ENCODE measurements around the gene TRIM43B. TPM values are rescaled to one million over a fixed set of nuclear protein-coding genes. Genes with fewer than 3 reads are reported as not detected.
A peak's percentile ranks its signal among the peaks of the same experiment; 100 is the strongest.
"Not testable (repeated sequence)": the region's sequence is repeated elsewhere in the genome, so short reads cannot be mapped to it uniquely, and the experiment has no call there.

Gene TRIM43B
- total RNA-seq, 1 donor from 2014 or later = not detected

DNA sequence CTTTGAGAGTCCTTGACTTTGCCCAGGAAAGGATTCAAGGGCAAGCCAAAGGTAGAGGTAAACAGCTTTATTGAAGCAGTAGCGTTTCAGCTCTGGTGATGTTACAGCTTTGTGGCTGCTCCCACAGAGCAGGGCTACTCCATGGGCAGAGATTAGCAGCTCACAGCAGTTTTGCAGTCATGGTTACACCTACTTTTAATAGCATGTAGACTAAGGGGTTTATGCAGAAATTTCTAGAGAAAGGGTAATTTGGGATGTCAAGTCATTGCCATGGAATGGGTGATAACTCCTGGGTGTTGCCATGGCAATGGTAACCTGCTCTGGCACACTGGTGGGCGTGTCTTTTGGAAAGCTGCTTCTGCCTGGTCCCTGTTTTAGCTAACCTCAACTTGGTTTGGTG, 18.0 kb downstream of the TRIM43B start:
- intact Hi-C loops (cut with DNase I); DNase-seq; ATAC-seq; H3K4me1 ChIP-seq; H3K27ac ChIP-seq; H3K36me3 ChIP-seq; H3K27me3 ChIP-seq (ENCODE audit: low read depth); H3K9me3 ChIP-seq; H3K4me3 ChIP-seq: not testable (repeated sequence)

- DNase-seq; H3K27ac ChIP-seq; H3K4me3 ChIP-seq; H3K4me1 ChIP-seq; H3K9me3 ChIP-seq; intact Hi-C loops (cut with DNase I); H3K36me3 ChIP-seq; H3K27me3 ChIP-seq (ENCODE audit: low read depth); ATAC-seq: not testable (repeated sequence)
Observed at GRCh38 chr2:95463292-95463691, 21.3 kb downstream of the TRIM43B start.

DNA sequence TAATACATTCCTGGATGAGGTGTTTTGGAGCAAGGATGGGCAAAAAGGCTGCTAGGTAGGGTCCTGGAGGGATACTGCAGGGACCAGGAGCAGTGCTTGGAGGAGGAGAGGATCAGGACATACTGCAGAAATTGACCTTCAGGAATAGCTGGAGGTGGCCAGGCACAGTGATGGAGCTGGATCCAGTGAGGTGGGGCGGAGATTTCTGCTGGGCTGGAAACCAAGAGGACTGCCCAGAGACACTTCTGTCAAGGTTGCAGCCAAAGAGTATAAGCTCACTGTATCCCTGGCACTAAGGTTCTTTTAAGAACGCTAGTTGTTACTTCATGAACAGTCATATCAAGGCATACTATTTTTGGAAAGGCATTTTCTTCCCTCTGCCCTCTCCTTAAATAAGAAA, 39.2 kb downstream of the TRIM43B start:
- H3K9me3 ChIP-seq; H3K4me3 ChIP-seq; H3K36me3 ChIP-seq; intact Hi-C loops (cut with DNase I); ATAC-seq; H3K27ac ChIP-seq; DNase-seq; H3K27me3 ChIP-seq (ENCODE audit: low read depth); H3K4me1 ChIP-seq: not testable (repeated sequence)

GRCh38 chr2:95442474-95443099, 42.0 kb downstream of the TRIM43B start:
- H3K36me3 ChIP-seq; H3K27ac ChIP-seq; H3K9me3 ChIP-seq; intact Hi-C loops (cut with DNase I); H3K4me1 ChIP-seq; DNase-seq; H3K4me3 ChIP-seq; H3K27me3 ChIP-seq (ENCODE audit: low read depth): not testable (repeated sequence)
- peak in 1 of 2 donors; percentile 57 for ATAC-seq

DNA sequence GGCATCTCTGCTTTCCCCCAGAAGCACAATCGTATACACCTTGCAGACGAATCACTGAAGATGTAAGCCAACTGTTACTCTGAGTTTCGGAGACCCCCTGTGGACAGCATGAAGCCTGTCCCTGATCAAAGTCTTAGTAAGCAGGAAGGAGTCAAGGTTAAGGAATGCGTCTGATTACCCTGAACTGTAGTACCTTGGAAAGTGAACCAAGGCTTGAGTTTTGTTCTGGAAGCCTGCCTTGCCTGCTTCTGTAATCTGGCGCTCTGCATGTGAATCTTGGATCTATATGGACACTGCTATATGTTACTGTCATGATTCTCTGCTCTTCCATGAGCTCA, 48.7 kb downstream of the TRIM43B start:
- H3K4me1 ChIP-seq; H3K36me3 ChIP-seq; intact Hi-C loops (cut with DNase I); H3K4me3 ChIP-seq; H3K9me3 ChIP-seq; DNase-seq; H3K27me3 ChIP-seq (ENCODE audit: low read depth); H3K27ac ChIP-seq: not testable (repeated sequence)
- ATAC-seq = peak; percentile 38 to 60

DNA sequence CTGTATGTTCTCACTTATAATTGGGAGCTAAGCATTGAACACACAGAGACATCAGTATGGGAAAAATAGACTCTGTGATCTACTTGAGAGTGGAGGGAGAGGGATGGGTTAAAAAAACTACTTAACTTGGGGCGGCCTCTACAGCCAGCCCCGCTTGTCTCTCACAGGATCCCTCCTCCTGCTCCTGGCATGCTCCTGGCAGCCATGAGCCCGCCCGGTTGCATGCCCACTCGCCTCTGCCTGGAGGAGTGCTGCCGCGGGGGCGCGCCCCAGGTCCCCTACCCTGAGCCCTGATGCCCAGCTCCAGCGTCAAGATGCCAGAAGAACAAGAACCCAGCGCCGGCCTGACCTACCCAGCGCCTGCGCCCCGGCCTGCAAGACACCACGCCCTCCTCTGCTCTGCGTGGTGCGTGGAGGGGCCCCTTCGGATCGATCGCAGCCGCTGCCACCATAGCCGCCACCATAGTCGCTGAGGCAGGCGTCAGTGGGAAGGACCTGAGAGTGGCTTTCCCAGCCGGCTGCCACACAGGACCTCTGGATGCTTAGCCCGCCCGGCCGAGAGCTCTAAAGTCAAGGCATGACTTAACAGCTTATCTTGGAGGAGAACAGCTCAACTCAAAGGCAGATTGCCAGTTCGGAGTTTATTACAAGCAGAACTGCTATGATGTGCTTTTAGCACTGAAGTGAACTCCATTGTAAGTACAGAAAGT, 49.2 kb downstream of the TRIM43B start:
- H3K36me3 ChIP-seq; H3K9me3 ChIP-seq; H3K4me3 ChIP-seq; DNase-seq; H3K4me1 ChIP-seq; H3K27ac ChIP-seq; H3K27me3 ChIP-seq (ENCODE audit: low read depth); intact Hi-C loops (cut with DNase I): not testable (repeated sequence)
- ATAC-seq = peak; percentile 56 to 71

DNA sequence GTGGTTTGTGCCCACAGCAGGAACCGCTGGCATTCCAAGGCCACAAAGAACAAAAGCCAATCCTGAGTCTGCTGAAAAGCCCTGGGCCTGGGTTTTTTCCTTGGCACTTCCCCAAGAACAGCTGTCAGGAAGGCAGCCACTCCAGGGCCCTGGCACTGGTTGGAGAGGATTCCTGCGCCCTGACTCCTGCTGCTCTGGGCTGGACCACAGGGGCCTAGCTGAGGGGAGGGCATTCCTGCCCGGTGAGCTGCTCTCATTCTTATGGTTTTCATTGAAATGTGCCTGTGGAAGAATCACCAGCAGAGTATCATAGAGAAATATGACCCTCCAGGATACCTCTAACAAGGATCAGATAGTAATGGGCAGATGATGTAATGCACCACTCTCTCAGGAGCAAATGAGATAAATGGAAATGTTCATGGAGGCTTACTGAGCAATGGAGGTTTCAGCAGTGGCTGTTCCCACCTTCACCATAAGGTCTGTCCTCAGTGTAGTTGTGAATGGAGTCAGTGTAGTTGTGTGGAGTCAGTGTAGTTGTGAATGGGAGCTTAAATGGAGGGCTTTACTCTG, 50.0 kb downstream of the TRIM43B start:
- DNase-seq (peak; percentile 77), ATAC-seq (peak; percentile 93 to 96)
- H3K4me3 ChIP-seq; H3K36me3 ChIP-seq; intact Hi-C loops (cut with DNase I); H3K9me3 ChIP-seq; H3K27ac ChIP-seq; H3K27me3 ChIP-seq (ENCODE audit: low read depth); H3K4me1 ChIP-seq: not testable (repeated sequence)

DNA sequence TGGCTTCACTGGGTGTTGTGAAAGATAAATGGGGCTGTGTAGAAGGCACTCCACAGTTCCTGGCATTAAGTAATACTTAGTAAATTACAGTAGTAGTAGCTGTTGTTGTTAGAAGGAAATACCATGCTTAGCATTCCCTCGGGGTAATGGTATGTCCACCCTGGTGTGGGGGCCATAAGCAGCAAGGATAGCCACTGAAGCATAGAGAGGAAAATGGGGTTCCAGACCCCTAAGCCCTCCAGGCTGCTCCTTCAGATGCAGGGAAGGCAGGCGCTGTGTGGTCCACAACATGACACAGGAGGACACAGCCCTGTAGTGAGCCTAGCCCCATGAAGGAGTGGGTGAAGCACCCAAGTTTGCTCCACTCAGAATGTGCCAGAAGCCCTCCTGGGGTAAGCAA, 50.6 kb downstream of the TRIM43B start:
- H3K36me3 ChIP-seq; H3K4me3 ChIP-seq; ATAC-seq; H3K9me3 ChIP-seq; H3K27me3 ChIP-seq (ENCODE audit: low read depth); intact Hi-C loops (cut with DNase I); DNase-seq; H3K4me1 ChIP-seq: not testable (repeated sequence)
- peak overlapping the region; percentile 56 for H3K27ac ChIP-seq

DNA sequence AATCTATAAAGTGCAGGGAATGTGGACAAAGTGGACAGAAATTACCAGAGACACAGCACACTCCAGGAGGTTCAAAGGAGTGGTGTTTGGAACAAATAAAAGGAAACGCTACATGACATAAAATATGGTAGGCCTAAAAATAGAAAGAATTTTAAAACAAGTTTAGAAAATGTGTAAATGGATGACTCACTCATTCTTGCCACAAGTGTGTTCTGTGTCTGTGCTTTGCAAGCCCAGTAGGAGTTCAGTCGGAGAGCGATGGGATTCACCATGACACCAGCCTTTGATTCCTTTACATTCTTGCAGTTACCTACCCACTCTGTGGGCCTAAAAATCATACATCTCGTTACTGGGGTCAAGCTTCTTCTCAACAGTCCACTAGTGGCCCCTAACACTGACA, 51.2 kb downstream of the TRIM43B start:
- H3K27ac ChIP-seq; H3K27me3 ChIP-seq (ENCODE audit: low read depth); H3K36me3 ChIP-seq; H3K9me3 ChIP-seq; intact Hi-C loops (cut with DNase I); H3K4me1 ChIP-seq; DNase-seq; H3K4me3 ChIP-seq; ATAC-seq: not testable (repeated sequence)

GRCh38 chr2:95429748-95430467, 54.6 kb downstream of the TRIM43B start:
- ATAC-seq = peak; percentile 80
- H3K27me3 ChIP-seq (ENCODE audit: low read depth); DNase-seq; intact Hi-C loops (cut with DNase I); H3K4me1 ChIP-seq; H3K27ac ChIP-seq; H3K36me3 ChIP-seq; H3K4me3 ChIP-seq; H3K9me3 ChIP-seq: not testable (repeated sequence)

- H3K4me1 ChIP-seq; intact Hi-C loops (cut with DNase I); ATAC-seq; H3K27ac ChIP-seq; DNase-seq; H3K9me3 ChIP-seq; H3K4me3 ChIP-seq; H3K27me3 ChIP-seq (ENCODE audit: low read depth); H3K36me3 ChIP-seq: not testable (repeated sequence)
Observed at GRCh38 chr2:95427196-95427867, 57.2 kb downstream of the TRIM43B start.

Data from lower lobe of right lung (tissue), 2 donors.